ENCODE results near the gene SLC29A1.

Gene SLC29A1

GRCh38 chr6:44278774-44279697 lies 55.6 kb downstream of the SLC29A1 start:
- DNase-seq (ENCODE audit: low read depth in 2 of 3, low spot score in 2 of 3) = no peak

Measured in activated CD8-positive, alpha-beta memory T cell treated with anti-CD3 and anti-CD28 coated beads for 48 hours (primary cell).